DND-41 (cell line): ENCODE measurements around the gene RNASE13.

ENCODE experiments used
- ATAC-seq: fragments of 200-7000 bp; cut with Tn5 transposase; 3 replicates; pipeline ENCODE4 v1.9.1; 2021; ENCODE audit warnings: low read depth; ENCODE audit not compliant: insufficient read depth
- DNase-seq: peaks from one replicate; pipeline ENCODE4 v3.0.0-alpha.2; 2020
- H2AFZ ChIP-seq: 2 replicates; pipeline ENCODE4 v1.6.0; 2012; ENCODE audit warnings: low read depth, low read length
- H3K27ac ChIP-seq: 2 replicates; pipeline ENCODE4 v1.5.1; 2012; ENCODE audit warnings: low read length, inconsistent platforms
- H3K27me3 ChIP-seq: fragments of 200-600 bp; sonication (generic); 2 replicates; pipeline ENCODE4 v1.6.0; 2012; ENCODE audit warnings: low read length, mild to moderate bottlenecking, inconsistent platforms; ENCODE audit not compliant: insufficient read depth, poor library complexity
- H3K36me3 ChIP-seq: 2 replicates; pipeline ENCODE4 v1.5.1; 2012; ENCODE audit warnings: low read length, inconsistent platforms; ENCODE audit not compliant: insufficient read depth
- H3K4me1 ChIP-seq: 2 replicates; pipeline ENCODE4 v1.5.1; 2012; ENCODE audit warnings: mild to moderate bottlenecking, low read length; ENCODE audit not compliant: insufficient read depth
- H3K4me2 ChIP-seq: 2 replicates; pipeline ENCODE4 v1.6.0; 2012; ENCODE audit warnings: mild to moderate bottlenecking, moderate library complexity, low read length, inconsistent platforms; ENCODE audit not compliant: insufficient read depth
- H3K4me3 ChIP-seq, 2 experiments: fragments of 200-600 bp in 1 of 2; shearing (Covaris generic) in 1 of 2; 2 replicates each; pipeline ENCODE4 v1.5.1; 2012 to 2016; ENCODE audit warnings: inconsistent platforms in 2 of 2, low read length in 2 of 2, mild to moderate bottlenecking in 2 of 2, low read depth in 1 of 2, moderate library complexity in 1 of 2
- H3K79me2 ChIP-seq: 2 replicates; pipeline ENCODE4 v1.6.0; 2012; ENCODE audit warnings: low read length, inconsistent platforms; ENCODE audit not compliant: insufficient read depth
- H3K9ac ChIP-seq: 2 replicates; pipeline ENCODE4 v1.6.0; 2012; ENCODE audit warnings: low read depth, mild to moderate bottlenecking, inconsistent platforms, low read length, moderate library complexity
- H3K9me3 ChIP-seq: 2 replicates; pipeline ENCODE4 v1.5.1; 2012; ENCODE audit warnings: low read length, moderate library complexity, mild to moderate bottlenecking, inconsistent platforms; ENCODE audit not compliant: insufficient read depth, severe bottlenecking
- H4K20me1 ChIP-seq: 2 replicates; pipeline ENCODE4 v1.6.0; 2012; ENCODE audit warnings: low read length; ENCODE audit not compliant: insufficient read depth
- CTCF ChIP-seq: IDR thresholded peaks from 2 replicates; pipeline ENCODE4 v1.5.1; 2012; ENCODE audit warnings: borderline replicate concordance, low read length, moderate library complexity, mild to moderate bottlenecking; ENCODE audit not compliant: poor library complexity, severe bottlenecking; ENCODE audit errors: extremely low read depth
- EZH2 ChIP-seq: IDR thresholded peaks from 3 replicates; pipeline ENCODE4 v1.6.1; 2012; ENCODE audit warnings: borderline replicate concordance, low read depth, mild to moderate bottlenecking, moderate library complexity, low read length, inconsistent platforms; ENCODE audit not compliant: severe bottlenecking

Gene RNASE13

DNA sequence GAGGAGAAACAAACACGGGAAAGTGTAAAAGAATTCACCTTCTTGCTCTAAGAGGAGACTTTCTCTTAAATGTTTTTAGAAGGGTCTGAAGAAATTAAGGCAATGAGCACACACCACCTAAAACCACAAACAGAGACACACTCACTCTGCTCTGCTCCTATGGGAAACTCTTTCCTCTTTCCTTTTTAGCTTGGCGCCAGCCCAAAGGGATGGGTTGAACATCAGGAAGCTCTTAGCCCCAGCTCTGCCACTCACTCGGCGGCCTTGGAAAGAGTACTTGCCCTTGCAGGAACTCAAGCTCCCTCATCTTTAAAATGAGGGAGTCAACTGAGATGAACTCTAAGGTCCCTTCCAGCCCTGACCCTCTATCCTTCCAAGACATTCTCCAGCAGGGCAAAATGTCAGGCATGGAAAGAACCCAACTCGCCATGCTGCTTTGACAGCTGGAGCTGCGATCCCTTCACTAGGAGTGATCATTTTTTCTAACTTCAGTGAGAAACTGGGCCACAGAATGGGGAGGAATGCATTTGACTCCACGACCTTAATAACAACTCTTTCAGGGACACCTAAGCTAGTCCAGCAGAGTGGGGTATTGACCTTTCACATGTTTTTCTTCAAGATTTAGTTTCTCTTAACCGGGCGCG is 22.0 kb upstream of the RNASE13 start:
- no peak overlapping the region for H3K4me2 ChIP-seq
- no peaks in the 10 kb centered on the region for H3K36me3 ChIP-seq
- TF ChIP-seq EZH2 (no peak), CTCF (no peak)

GRCh38 chr14:21055432-21056117 is 21.0 kb upstream of the RNASE13 start:
- H3K36me3 ChIP-seq: no peaks in the 10 kb centered on the region
- no peaks in the 10 kb centered on the region for H4K20me1 ChIP-seq
- H3K4me2 ChIP-seq: no peak overlapping the region
- H3K27ac ChIP-seq: no peak overlapping the region
- no peak overlapping the region for H3K9ac ChIP-seq
- H3K27me3 ChIP-seq: peaks cover 23% of the 10 kb centered on the region
- H3K4me1 ChIP-seq: no peaks in the 10 kb centered on the region
- ATAC-seq (no peak), DNase-seq (no peak)
- no peak overlapping the region for H2AFZ ChIP-seq
- H3K4me3 ChIP-seq: no peak overlapping the region
- no peaks in the 10 kb centered on the region for H3K9me3 ChIP-seq
- TF ChIP-seq EZH2 (no peak), CTCF (no peak)
- H3K79me2 ChIP-seq: no peaks in the 10 kb centered on the region

More for the DNA sequence above, 22.0 kb upstream of the RNASE13 start:
- DNase-seq: no peak
- H3K27ac ChIP-seq: no peak overlapping the region
- H4K20me1 ChIP-seq: no peaks in the 10 kb centered on the region
- no peak overlapping the region for H3K9ac ChIP-seq
- no peaks in the 10 kb centered on the region for H3K79me2 ChIP-seq
- H3K4me3 ChIP-seq: no peak overlapping the region
- no peak overlapping the region for H2AFZ ChIP-seq
- H3K9me3 ChIP-seq: no peaks in the 10 kb centered on the region
- H3K4me1 ChIP-seq: no peaks in the 10 kb centered on the region
- peaks cover 29% of the 10 kb centered on the region for H3K27me3 ChIP-seq
- ATAC-seq: no peak

GRCh38 chr14:21054768-21055145 is 20.1 kb upstream of the RNASE13 start:
- no peaks in the 10 kb centered on the region for H3K4me1 ChIP-seq
- H3K79me2 ChIP-seq: no peaks in the 10 kb centered on the region
- no peak overlapping the region for H2AFZ ChIP-seq
- H3K9me3 ChIP-seq: no peaks in the 10 kb centered on the region
- no peak overlapping the region for H3K9ac ChIP-seq
- H4K20me1 ChIP-seq: no peaks in the 10 kb centered on the region
- DNase-seq: no peak
- peaks cover 21% of the 10 kb centered on the region for H3K27me3 ChIP-seq
- no peaks in the 10 kb centered on the region for H3K36me3 ChIP-seq
- no peak overlapping the region for H3K4me2 ChIP-seq
- H3K27ac ChIP-seq: no peak overlapping the region
- no peak for ATAC-seq
- no peak overlapping the region for H3K4me3 ChIP-seq
- TF ChIP-seq CTCF (no peak), EZH2 (no peak)
